HCT116 (cell line): ENCODE measurements around the gene ROCK2.

ENCODE experiments used
- ELF1 ChIP-seq: IDR thresholded peaks from 2 replicates; pipeline ENCODE4 v1.6.1; 2012; ENCODE audit warnings: low read depth, borderline replicate concordance
- JUND ChIP-seq: IDR thresholded peaks from 2 replicates; pipeline ENCODE4 v1.6.1; 2012
- POLR2A ChIP-seq: IDR thresholded peaks from 2 replicates; pipeline ENCODE4 v1.7.0; 2011; ENCODE audit warnings: borderline replicate concordance; ENCODE audit not compliant: insufficient read depth, insufficient read length; ENCODE audit errors: extremely low read depth
- POLR2AphosphoS5 ChIP-seq: IDR thresholded peaks from 2 replicates; pipeline ENCODE4 v1.6.1; 2011; ENCODE audit warnings: mild to moderate bottlenecking, low read depth, low read length, moderate library complexity
- TF ChIP-seq, protein P1 (sequence below), 3 experiments: fragments of 200-600 bp in 1 of 3; sonication (generic) in 1 of 3; IDR thresholded peaks in 2 of 3; conservative IDR thresholded peaks in 1 of 3; 2 replicates each; pipeline ENCODE4 v1.5.1; 2012 to 2017; ENCODE audit warnings: low read depth in 2 of 3, low read length in 2 of 3, antibody characterized with exemption in 1 of 3, borderline replicate concordance in 1 of 3, control low read depth in 1 of 3, mild to moderate bottlenecking in 1 of 3, mixed read lengths in 1 of 3, mixed run types in 1 of 3, moderate library complexity in 1 of 3; ENCODE audit not compliant: insufficient read depth in 1 of 3
- TF ChIP-seq, protein P2 (sequence below): IDR thresholded peaks from 2 replicates; pipeline ENCODE4 v1.6.1; 2012

DNA sequence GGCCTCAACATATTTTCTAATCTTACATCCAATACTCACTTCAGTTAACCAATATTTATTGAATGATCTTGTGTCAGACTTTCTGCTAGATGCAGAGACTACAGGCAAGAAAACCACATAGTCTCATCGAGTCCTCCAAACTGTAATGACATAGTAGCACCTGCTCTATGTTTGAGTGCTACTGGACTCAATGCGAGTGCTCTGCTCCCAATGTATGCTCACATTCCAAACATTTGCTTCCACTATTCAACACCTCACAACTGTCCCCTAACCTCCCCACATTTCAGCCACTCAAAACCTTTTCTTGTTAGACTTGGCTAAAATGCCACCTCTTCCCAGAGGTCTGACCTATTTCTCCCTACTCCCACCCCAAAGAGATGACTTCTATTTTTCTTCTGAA is 124.0 kb downstream of the ROCK2 start:
- TF ChIP-seq POLR2A, result no peak
- TF ChIP-seq, protein P1, sequence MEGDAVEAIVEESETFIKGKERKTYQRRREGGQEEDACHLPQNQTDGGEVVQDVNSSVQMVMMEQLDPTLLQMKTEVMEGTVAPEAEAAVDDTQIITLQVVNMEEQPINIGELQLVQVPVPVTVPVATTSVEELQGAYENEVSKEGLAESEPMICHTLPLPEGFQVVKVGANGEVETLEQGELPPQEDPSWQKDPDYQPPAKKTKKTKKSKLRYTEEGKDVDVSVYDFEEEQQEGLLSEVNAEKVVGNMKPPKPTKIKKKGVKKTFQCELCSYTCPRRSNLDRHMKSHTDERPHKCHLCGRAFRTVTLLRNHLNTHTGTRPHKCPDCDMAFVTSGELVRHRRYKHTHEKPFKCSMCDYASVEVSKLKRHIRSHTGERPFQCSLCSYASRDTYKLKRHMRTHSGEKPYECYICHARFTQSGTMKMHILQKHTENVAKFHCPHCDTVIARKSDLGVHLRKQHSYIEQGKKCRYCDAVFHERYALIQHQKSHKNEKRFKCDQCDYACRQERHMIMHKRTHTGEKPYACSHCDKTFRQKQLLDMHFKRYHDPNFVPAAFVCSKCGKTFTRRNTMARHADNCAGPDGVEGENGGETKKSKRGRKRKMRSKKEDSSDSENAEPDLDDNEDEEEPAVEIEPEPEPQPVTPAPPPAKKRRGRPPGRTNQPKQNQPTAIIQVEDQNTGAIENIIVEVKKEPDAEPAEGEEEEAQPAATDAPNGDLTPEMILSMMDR (IDR thresholded peaks at IDR 0.05 in 2 of 3, conservative IDR thresholded peaks at IDR 0.05 in 1 of 3; ENCODE audit: borderline replicate concordance in 1 of 3, insufficient read depth in 1 of 3, low read depth in 2 of 3, low read length in 2 of 3), result no peak
- no peak for TF ChIP-seq POLR2AphosphoS5
- TF ChIP-seq JUND, result no peak
- TF ChIP-seq ELF1, result no peak
- TF ChIP-seq, protein P2, sequence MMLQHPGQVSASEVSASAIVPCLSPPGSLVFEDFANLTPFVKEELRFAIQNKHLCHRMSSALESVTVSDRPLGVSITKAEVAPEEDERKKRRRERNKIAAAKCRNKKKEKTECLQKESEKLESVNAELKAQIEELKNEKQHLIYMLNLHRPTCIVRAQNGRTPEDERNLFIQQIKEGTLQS, result no peak
